ENCODE measurements around the gene TSPAN32.
"Not testable (repeated sequence)": the region's sequence is repeated elsewhere in the genome, so short reads cannot be mapped to it uniquely, and the experiment has no call there.

Gene TSPAN32

GRCh38 chr11:2317354-2318050 is 15.7 kb downstream of the TSPAN32 start:
- DNase-seq: no peak

- no peak for DNase-seq
Observed at GRCh38 chr11:2318123-2318522, 16.3 kb downstream of the TSPAN32 start.

- no peak for DNase-seq
Observed at GRCh38 chr11:2318707-2319106, 16.9 kb downstream of the TSPAN32 start.

DNA sequence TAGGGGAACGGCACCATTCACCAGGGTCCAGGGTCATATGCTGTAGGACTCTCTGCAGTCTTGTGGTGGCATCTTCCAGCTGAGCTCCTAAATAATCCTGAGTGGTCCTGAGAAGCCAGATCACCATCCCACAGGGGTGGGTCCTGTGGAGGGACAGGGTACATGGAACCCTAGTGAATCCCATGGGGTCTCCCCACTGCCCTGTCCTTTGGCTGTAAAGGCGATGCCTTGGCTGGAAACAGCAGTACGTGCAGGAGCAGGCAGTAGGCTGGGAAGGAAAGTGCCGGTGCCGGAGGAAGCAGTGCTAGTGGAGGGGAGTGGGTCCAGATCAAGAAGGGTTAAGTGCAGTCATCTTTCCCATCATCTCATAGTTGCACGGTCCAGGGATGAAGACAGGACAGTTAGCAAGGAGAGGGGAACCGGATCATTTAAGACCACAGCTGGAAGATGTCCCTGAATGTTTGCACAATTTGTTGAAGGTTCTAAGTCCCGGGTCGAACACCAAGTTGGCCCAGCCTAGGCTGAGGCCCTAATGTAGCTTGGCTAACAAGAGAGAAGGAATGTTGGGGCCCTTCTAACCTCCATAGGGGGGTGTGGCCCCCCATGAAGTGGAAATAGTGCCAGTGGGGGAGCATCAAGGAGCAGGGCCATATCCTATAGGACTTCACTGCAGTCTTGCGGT is 18.1 kb downstream of the TSPAN32 start:
- DNase-seq: no peak

DNA sequence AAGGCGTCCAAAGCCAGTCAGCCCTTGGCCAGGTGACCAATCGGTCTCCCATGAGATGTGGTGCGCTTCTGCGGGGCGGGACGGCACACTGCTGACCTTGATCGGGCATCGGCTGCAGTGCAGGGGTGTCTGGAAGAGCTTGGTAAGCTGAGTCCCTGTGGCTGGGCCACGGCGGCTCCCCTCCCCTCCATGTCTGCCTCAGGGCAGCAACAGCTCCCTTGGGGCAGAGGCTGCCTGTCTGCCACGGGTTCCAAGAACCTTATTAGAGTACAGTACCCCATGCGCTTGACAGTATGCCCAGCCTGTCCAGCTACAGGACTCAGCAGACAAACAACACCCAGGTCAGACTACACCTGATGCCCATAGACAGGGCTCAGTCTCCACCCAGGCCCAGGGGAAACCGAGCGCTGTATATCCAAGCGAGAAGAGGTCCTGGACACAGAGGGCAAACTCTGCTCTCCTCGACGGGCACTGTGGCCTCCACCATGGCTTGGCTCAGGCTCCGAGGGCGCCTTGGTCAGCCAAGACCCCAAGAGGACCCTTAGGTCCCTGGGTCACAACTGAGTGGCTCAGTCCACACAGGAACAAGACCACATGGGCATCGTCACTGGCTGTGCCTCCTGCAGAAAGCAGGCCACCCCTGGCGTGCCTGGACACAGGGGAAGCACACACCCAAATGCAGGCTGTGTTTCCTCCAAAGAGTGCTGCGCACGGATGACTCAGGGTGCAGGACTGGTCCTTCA is 18.9 kb downstream of the TSPAN32 start:
- DNase-seq: no peak

- no peak for DNase-seq
Observed at GRCh38 chr11:2321311-2321683, 19.5 kb downstream of the TSPAN32 start.

DNA sequence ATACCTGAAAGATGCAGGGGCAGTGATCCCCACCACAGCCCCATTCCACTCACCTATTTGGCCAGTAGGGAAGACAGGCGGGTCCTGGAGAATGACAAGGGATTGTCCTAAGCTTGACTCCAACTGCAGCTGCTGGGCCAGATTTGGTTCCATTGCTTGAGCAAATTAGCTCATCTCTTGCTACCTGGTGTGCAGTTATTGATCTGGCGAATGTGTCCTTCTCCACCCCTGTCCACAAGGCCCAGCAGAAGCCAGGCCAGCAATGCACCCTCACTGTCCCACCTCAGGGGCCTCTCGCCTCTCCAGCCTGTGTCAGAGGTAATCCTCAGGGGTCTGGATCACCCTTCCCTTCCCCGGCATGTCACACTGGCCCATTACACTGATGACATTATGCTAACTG is 23.3 kb downstream of the TSPAN32 start:
- no peak for DNase-seq

DNA sequence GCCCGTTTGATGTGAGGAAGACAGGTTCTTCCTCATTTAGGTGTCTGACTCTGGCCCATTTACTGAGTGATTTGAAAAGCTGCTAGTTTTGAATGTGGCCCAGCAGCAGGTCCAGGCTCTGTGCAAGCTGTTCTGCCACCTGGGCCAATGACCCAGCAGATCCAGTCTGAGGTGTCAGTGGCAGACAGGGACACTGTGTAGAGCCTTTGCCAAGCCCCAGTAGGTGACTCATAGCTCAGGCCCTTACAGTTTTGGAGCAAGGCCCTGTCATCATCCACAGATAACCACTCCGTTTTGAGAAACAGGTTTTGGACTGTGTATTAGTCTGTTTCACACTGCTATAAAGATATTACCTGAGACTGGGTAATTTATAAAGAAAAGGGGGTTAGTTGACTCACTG is 23.9 kb downstream of the TSPAN32 start:
- no peak for DNase-seq

DNA sequence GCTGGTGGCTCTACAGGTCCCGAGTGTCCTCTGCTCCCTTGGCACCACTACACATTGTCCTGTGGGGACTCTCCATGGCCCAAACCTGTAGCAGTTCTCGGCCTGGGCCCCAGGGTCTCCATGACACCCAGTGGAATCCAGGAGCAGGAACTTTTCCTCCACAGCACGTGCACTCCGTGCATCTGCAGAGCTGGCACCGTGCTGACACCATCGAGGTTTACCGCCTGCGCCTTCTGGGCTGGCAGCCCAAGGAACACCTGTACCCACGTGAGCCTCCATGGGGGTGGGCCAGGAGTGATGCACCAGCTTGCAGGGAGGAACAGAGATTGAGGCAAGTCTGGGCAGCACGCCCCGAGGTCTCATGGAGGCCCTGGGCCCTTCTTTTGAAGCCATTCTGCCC is 25.2 kb downstream of the TSPAN32 start:
- no peak for DNase-seq

- no peak for DNase-seq
Observed at GRCh38 chr11:2328021-2328420, 26.2 kb downstream of the TSPAN32 start.

DNA sequence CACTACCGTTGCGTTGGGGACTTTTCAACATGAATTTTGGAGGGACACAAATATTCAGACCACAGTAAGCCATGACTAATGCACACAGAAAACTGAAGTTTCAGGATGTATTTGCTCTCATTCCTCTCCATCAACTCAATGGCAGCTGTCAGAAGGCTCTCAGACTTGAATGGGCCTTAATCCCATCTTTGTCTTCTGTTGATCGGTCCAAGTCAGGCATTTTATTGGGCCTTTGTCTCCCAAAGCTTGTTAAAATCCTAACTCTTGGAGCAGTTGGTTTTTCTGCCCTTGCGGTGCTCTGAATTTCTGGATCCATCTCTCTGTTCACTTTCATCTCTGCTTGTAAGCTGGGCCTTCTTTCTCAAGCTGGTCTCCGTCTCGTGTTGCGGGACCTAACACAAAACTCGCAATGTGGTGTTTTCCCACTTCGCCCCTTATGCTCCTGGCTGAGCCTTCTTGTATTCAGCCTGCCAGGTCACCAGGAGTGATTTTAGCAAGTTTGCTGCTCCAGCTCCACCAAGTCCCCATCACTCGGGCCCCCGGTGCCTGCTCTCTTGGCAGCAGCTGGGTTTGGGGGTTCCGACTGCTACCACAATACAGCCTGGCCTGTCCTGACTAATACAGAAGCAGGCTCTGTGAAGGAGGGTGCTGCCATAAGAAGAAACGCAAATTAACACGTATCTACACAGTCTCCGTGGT is 27.0 kb downstream of the TSPAN32 start:
- DNase-seq: no peak

DNA sequence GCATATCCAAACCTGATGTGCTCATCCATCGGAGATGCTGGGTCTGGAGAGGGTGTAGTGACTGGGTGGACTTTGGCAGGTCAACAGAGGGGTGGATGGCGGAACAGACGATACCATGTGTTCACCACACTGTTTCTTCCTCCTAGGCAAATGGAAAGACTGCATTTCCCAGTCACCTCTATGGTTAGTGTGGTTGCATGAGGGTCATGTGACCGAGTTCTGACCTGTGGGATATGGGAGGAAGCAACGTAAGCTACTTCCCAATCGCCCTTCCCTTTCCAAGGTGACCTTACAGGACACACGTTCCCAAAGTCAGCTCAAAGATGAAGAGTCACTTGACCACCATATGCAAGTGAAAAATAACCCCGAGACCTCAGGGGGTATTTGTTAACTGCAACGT is 27.7 kb downstream of the TSPAN32 start:
- DNase-seq: no peak

DNA sequence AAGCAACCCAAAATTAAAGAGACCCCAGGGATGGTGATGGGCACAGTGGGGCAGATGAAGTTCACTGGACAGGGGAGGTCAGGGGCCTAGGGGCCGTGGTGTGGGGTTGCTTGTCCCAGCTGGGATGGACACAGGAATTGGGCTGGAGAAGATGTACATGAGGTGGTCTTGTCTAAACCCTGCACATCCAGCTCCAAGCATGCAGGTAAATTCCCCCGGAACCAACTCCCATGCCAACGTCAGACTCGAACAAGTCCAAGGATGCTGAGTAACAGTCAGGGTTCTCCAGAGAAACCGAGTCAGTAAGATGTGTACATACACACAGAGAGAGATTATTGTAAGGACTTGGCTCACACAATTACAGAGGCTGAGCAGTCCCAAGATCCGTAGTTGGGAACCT is 28.9 kb downstream of the TSPAN32 start:
- no peak for DNase-seq

DNA sequence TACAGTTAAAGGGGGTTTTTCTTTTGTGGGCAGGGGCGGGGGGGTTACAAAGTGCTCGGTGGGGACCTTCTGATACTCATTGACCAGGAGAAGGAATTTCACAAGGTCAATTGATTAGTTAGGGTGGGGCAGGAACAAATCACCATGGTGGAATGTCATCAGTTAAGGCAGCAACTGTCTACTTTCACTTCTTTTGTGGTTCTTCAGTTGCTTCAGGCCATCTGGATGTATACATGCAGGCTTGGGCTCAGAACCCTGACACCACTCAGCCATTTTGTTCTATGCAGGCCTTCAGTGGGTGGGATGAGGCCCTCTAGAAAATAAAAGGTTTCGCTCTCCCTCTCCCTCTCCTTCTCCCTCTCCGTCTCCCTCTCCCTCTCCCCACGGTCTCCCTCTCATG is 29.6 kb downstream of the TSPAN32 start:
- DNase-seq: no peak

DNA sequence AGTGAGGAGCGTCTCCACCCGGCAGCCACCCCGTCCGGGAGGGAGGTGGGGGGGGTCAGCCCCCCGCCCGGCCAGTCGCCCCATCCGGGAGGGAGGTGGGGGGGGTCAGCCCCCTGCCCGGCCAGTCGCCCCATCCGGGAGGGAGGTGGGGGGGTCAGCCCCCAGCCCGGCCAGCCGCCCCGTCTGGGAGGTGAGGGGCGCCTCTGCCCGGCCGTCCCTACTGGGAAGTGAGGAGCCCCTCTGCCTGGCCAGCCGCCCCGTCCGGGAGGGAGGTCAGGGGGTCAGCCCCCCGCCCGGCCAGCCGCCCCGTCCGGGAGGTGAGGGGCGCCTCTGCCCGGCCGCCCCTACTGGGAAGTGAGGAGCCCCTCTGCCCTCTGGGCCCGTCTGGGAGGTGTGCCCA is 30.8 kb downstream of the TSPAN32 start:
- not testable (repeated sequence) for DNase-seq

GRCh38 chr11:2333486-2334205 is 31.8 kb downstream of the TSPAN32 start:
- DNase-seq: not testable (repeated sequence)

GRCh38 chr11:2335286-2335685 is 33.5 kb downstream of the TSPAN32 start:
- DNase-seq: not testable (repeated sequence)

DNA sequence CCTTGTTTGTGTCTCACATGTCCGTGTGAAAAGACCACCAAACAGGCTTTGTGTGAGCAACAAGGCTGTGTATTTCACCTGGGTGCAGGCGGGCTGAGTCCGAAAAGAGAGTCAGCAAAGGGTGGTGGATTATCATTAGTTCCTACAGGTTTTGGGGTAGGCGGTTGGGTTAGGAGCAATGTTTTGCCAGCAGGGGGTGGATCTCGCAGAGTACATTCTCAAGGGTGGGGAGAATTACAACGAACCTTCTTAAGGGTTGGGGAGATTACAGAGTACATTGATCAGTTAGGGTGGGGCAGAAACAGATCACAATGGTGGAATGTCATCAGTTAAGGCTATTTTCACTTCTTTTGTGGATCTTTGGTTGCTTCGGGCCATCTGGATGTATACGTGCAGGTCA is 36.9 kb downstream of the TSPAN32 start:
- not testable (repeated sequence) for DNase-seq

- no peak for DNase-seq
Observed at GRCh38 chr11:2342557-2342956, 40.7 kb downstream of the TSPAN32 start.

- DNase-seq: no peak
Observed at GRCh38 chr11:2342981-2343380, 41.2 kb downstream of the TSPAN32 start.

- DNase-seq: no peak
Observed at GRCh38 chr11:2343502-2343901, 41.7 kb downstream of the TSPAN32 start.

- no peak for DNase-seq
Observed at GRCh38 chr11:2345050-2345449, 43.2 kb downstream of the TSPAN32 start.

DNA sequence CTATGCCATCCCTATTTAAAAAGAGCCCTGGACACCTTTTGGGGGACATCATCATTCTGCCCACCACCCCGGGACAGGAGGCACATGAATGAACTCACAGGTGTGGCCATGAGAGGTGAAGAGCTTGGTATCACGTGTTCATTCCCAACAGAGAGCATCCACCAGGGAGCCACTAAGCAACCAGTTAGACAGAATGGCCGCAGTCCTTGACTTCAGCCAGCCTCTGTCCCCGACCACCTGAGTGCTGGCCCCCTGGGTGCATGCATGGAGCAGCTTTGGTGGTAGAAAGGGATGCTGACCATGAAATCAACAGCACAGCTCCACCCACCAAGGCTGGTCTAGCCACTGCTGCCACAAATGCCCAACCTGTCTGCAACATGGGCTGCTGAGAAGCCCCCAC is 44.2 kb downstream of the TSPAN32 start:
- DNase-seq: no peak

Measured in NCI-H2171 (cell line).